Esophagus squamous epithelium (tissue), 4 donors: ENCODE results near the gene EMILIN2.

Experiments
- POLR2A ChIP-seq, 4 donors: fragments of 450-650 bp; IDR thresholded peaks; one replicate each; pipeline ENCODE4 v1.6.1; 2017; ENCODE audit warnings: antibody characterized with exemption in 4 of 4, mild to moderate bottlenecking in 4 of 4, moderate library complexity in 3 of 4
- TF ChIP-seq, protein P1 (sequence below), 6 experiments: fragments of 450-650 bp in 4 of 6; fragments of 200-600 bp in 2 of 6; sonication (generic) in 2 of 6; IDR thresholded peaks; one replicate each; pipeline ENCODE4 v1.5.1; 2016 to 2019; ENCODE audit warnings: antibody characterized with exemption in 6 of 6, mild to moderate bottlenecking in 4 of 6, moderate library complexity in 4 of 6

DNA sequence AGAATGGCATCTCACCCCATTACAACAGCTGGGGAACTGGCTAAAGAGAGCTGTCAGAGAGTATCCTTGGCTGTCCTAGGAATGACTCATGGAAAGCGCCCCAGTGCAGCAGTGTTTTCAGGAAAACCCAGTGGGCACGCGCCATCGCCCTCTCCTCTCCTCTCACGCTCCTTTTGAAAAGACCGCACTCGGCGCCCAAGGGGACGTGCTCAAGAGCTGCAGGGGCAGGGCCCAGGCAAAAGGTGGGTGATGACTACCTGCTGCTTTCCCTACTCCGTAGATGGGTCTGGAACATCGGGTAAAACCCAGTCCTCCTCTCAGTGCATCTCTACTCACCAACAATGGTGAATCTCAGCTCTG is 68.1 kb downstream of the EMILIN2 start:
- TF ChIP-seq, protein P1, sequence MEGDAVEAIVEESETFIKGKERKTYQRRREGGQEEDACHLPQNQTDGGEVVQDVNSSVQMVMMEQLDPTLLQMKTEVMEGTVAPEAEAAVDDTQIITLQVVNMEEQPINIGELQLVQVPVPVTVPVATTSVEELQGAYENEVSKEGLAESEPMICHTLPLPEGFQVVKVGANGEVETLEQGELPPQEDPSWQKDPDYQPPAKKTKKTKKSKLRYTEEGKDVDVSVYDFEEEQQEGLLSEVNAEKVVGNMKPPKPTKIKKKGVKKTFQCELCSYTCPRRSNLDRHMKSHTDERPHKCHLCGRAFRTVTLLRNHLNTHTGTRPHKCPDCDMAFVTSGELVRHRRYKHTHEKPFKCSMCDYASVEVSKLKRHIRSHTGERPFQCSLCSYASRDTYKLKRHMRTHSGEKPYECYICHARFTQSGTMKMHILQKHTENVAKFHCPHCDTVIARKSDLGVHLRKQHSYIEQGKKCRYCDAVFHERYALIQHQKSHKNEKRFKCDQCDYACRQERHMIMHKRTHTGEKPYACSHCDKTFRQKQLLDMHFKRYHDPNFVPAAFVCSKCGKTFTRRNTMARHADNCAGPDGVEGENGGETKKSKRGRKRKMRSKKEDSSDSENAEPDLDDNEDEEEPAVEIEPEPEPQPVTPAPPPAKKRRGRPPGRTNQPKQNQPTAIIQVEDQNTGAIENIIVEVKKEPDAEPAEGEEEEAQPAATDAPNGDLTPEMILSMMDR (IDR thresholded peaks at IDR 0.05), result no peak
- no peak for TF ChIP-seq POLR2A (IDR thresholded peaks at IDR 0.05)
